ENCODE measurements around the gene PLEKHA8. TPM values are rescaled to one million over a fixed set of nuclear protein-coding genes. Genes with fewer than 3 reads are reported as not detected.

Gene PLEKHA8
- total and polyA plus RNA-seq, 10 donors: 1.4 to 13.6 (median 8.4) TPM

- Histone ChIP-seq H3K9me3 (no peaks in the 10 kb centered on the region), H3K27ac (peak within 1 kb of the TSS; percentile 58 to 91 (median 84)), H3K36me3 (no peaks in the 10 kb centered on the region), H3K4me3 (peak within 1 kb of the TSS; percentile 86 to 99 (median 94)), H3K27me3 (replicated peaks in 1 of 7) (no peaks in the 10 kb centered on the region), H3K4me1 (peaks cover 27 to 63% (median 37%) of the 10 kb centered on the region in 6 donors)
- DNase-seq: peak; percentile 95
- WGBS, 5 donors: 0 to 1% (median 1%) methylated on average over 27 to 35 of the region's 35 CpGs
- intact Hi-C loops (cut with DNase I; ENCODE audit: low total_unique reads): no loop called here
- peak; percentile 75 to 88 (median 84) for TF ChIP-seq POLR2AphosphoS5 (IDR thresholded peaks at IDR 0.05)
- TF ChIP-seq CTCF (IDR thresholded peaks at IDR 0.05 in 8 of 11, conservative IDR thresholded peaks at IDR 0.05 in 3 of 11): peak in 2 of 11 experiments; percentile 18 to 34
- TF ChIP-seq POLR2A (IDR thresholded peaks at IDR 0.05): no peak
These were observed 1.8 kb upstream of the PLEKHA8 start, which contains the start of gene FKBP14 for GRCh38 chr7:30026229-30027064. FKBP14 (minus strand) TSS chr7:30026702; CDS start chr7:30026508, 194 bp downstream.

DNA sequence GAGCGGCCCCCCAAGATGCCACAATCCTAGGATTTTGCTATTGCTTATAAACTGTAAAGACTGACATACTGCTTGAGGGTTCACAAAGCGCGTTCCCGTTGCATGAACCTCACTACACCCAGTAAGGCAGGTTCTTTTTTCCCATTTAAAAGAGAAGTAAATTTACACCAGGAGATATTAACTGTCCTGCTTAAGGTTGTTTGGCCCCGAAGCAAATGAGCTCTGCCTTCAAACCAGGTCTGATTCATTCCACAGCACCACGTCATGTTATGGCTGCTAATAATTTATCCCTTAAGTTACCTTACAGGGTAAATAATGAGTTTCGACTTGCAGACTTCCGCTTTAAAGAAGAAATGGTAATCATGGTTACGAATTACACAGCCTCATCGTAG lies 1.2 kb upstream of the PLEKHA8 start:
- intact Hi-C loops (cut with DNase I; ENCODE audit: low total_unique reads): no loop called here
- WGBS, 5 donors: 0 to 1% (median 0%) methylated on average over 10 of the region's 10 CpGs
- Histone ChIP-seq H3K27ac (peak overlapping the region; percentile 58 to 91 (median 84)), H3K36me3 (no peaks in the 10 kb centered on the region), H3K9me3 (no peaks in the 10 kb centered on the region), H3K27me3 (replicated peaks in 1 of 7) (no peaks in the 10 kb centered on the region), H3K4me1 (peaks cover 27 to 63% (median 37%) of the 10 kb centered on the region in 6 donors), H3K4me3 (peak overlapping the region; percentile 86 to 99 (median 94))
- no peak for DNase-seq
- TF ChIP-seq CTCF (IDR thresholded peaks at IDR 0.05 in 8 of 11, conservative IDR thresholded peaks at IDR 0.05 in 3 of 11): no peak
- TF ChIP-seq POLR2A (IDR thresholded peaks at IDR 0.05): no peak
- no peak for TF ChIP-seq POLR2AphosphoS5 (IDR thresholded peaks at IDR 0.05)

- Histone ChIP-seq H3K4me1 (peaks cover 27 to 63% (median 37%) of the 10 kb centered on the region in 6 donors), H3K9me3 (no peaks in the 10 kb centered on the region), H3K4me3 (peak overlapping the region; percentile 86 to 99 (median 94)), H3K36me3 (no peaks in the 10 kb centered on the region), H3K27ac (peak overlapping the region; percentile 58 to 91 (median 84)), H3K27me3 (replicated peaks in 1 of 7) (no peaks in the 10 kb centered on the region)
- intact Hi-C loops (cut with DNase I; ENCODE audit: low total_unique reads): no loop called here
- 1 to 8% (median 1%) methylated on average over 4 to 9 of the region's 9 CpGs for WGBS, 5 donors
- TF ChIP-seq CTCF (IDR thresholded peaks at IDR 0.05 in 8 of 11, conservative IDR thresholded peaks at IDR 0.05 in 3 of 11) (no peak), POLR2AphosphoS5 (IDR thresholded peaks at IDR 0.05) (no peak), POLR2A (IDR thresholded peaks at IDR 0.05) (no peak)
- no peak for DNase-seq
These were observed 434 bp upstream of the PLEKHA8 start for GRCh38 chr7:30027740-30028215.
